OCI-LY3 (cell line): Measurements from ENCODE around the gene SMIM36.

Experiments used
- EZH2phosphoT487 ChIP-seq: fragments of 200-600 bp; shearing (Covaris generic); IDR thresholded peaks from 2 replicates; pipeline ENCODE4 v1.6.1; 2018; ENCODE audit warnings: antibody characterized with exemption, mixed run types, low read depth
- TF ChIP-seq, protein P1 (sequence below): fragments of 200-600, 300-600 bp; sonication (generic); IDR thresholded peaks from 2 replicates; pipeline ENCODE4 v1.5.1; 2014; ENCODE audit warnings: antibody characterized with exemption, low read length, low read depth

DNA sequence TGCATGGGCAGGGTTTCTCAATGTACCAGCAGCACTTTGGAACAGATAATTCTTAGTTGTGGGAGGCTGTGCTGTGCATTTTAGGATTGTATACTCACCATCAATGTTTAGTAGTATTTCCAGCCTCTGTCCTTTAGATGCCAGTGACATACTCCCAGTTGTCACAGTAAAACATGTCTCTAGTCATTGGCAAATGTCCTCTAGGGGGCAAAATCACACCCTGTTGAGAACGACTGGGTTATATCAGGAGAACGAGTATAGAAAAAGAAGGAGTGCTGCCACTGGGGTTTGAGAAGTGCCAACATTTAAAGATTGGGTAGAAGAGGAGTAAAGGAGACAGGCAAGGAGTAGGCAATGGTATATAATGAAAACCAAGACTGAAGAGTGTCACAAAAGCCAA is 37.9 kb upstream of the SMIM36 start:
- TF ChIP-seq, protein P1, sequence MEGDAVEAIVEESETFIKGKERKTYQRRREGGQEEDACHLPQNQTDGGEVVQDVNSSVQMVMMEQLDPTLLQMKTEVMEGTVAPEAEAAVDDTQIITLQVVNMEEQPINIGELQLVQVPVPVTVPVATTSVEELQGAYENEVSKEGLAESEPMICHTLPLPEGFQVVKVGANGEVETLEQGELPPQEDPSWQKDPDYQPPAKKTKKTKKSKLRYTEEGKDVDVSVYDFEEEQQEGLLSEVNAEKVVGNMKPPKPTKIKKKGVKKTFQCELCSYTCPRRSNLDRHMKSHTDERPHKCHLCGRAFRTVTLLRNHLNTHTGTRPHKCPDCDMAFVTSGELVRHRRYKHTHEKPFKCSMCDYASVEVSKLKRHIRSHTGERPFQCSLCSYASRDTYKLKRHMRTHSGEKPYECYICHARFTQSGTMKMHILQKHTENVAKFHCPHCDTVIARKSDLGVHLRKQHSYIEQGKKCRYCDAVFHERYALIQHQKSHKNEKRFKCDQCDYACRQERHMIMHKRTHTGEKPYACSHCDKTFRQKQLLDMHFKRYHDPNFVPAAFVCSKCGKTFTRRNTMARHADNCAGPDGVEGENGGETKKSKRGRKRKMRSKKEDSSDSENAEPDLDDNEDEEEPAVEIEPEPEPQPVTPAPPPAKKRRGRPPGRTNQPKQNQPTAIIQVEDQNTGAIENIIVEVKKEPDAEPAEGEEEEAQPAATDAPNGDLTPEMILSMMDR = peak; percentile 93
- TF ChIP-seq EZH2phosphoT487 = no peak
